SK-N-SH (cell line): Measurements from ENCODE around the gene CYSTM1. TPM values are rescaled to one million over a fixed set of nuclear protein-coding genes. Genes with fewer than 3 reads are reported as not detected.

Experiments used
- CTCF ChIA-PET: fragments of 300-600, 350-600 bp; formaldehyde crosslinking; extraction: SDS; loops from one replicate; lab custom pipeline; 2021; lab: Yijun Ruan, JAX
- POLR2A ChIA-PET: fragments of 350-600 bp; sonication (Branson Sonifier 250); formaldehyde crosslinking; extraction: SDS; loops from one replicate; lab custom pipeline; 2020; ENCODE audit warnings: antibody characterized with exemption, inconsistent platforms; lab: Yijun Ruan, JAX
- DNase-seq: peaks from one replicate; pipeline ENCODE4 v3.0.0; 2012
- H2AFZ ChIP-seq: fragments of 200-600 bp; sonication (generic); 2 replicates; pipeline ENCODE4 v1.8.1; 2016; ENCODE audit warnings: antibody characterized with exemption, mild to moderate bottlenecking, low read depth
- H3F3A ChIP-seq: fragments of 200-600 bp; sonication (generic); replicated peaks from 2 replicates; pipeline ENCODE3; 2016; ENCODE audit warnings: antibody characterized with exemption, mild to moderate bottlenecking; ENCODE audit not compliant: insufficient read depth
- H3K27ac ChIP-seq, 2 experiments: fragments of 200-500 bp in 1 of 2; fragments of 200-600 bp in 1 of 2; sonication (Bioruptor generic) in 1 of 2; sonication (generic), shearing (Covaris generic) in 1 of 2; 2 replicates each; pipeline versions ENCODE4 v1.5.1 to v1.6.1; 2014 to 2016; ENCODE audit warnings: low read depth in 2 of 2, inconsistent platforms in 1 of 2, low read length in 1 of 2, mild to moderate bottlenecking in 1 of 2, mixed read lengths in 1 of 2
- H3K27me3 ChIP-seq: fragments of 200-600 bp; sonication (generic), shearing (Covaris generic); 2 replicates; pipeline ENCODE4 v1.6.1; 2016; ENCODE audit warnings: mixed run types; ENCODE audit not compliant: insufficient read depth
- H3K36me3 ChIP-seq, 2 experiments: fragments of 200-500 bp in 1 of 2; fragments of 200-600 bp in 1 of 2; sonication (Bioruptor generic) in 1 of 2; sonication (generic) in 1 of 2; replicated peaks in 1 of 2; 2 replicates each; pipeline versions ENCODE3 to v1.5.1; 2014 to 2016; ENCODE audit warnings: low read length in 1 of 2, mild to moderate bottlenecking in 1 of 2; ENCODE audit not compliant: insufficient read depth in 2 of 2, control insufficient read depth in 1 of 2
- H3K4me1 ChIP-seq, 2 experiments: fragments of 200-500 bp in 1 of 2; fragments of 200-600 bp in 1 of 2; sonication (Bioruptor generic) in 1 of 2; sonication (generic), shearing (Covaris generic) in 1 of 2; 2 replicates each; pipeline versions ENCODE4 v1.5.1 to v1.6.1; 2014 to 2016; ENCODE audit warnings: low read depth in 1 of 2, low read length in 1 of 2, mixed run types in 1 of 2; ENCODE audit not compliant: insufficient read depth in 2 of 2, control insufficient read depth in 1 of 2
- H3K4me2 ChIP-seq: fragments of 200-600 bp; sonication (generic), shearing (Covaris generic); 2 replicates; pipeline ENCODE4 v1.6.1; 2017; ENCODE audit warnings: mixed run types
- H3K4me3 ChIP-seq, 2 experiments: fragments of 200-500 bp in 1 of 2; fragments of 200-600 bp in 1 of 2; sonication (Bioruptor generic) in 1 of 2; sonication (generic), shearing (Covaris generic) in 1 of 2; 2 replicates each; pipeline versions ENCODE4 v1.5.1 to v1.8.1; 2014 to 2016; ENCODE audit warnings: low read depth in 2 of 2, inconsistent platforms in 1 of 2, low read length in 1 of 2, mild to moderate bottlenecking in 1 of 2, mixed read lengths in 1 of 2, moderate library complexity in 1 of 2
- H3K79me2 ChIP-seq: fragments of 200-600 bp; sonication (generic); 2 replicates; pipeline ENCODE4 v1.8.1; 2017; ENCODE audit warnings: mild to moderate bottlenecking; ENCODE audit not compliant: insufficient read depth
- H3K9ac ChIP-seq: fragments of 200-600 bp; sonication (generic); 2 replicates; pipeline ENCODE4 v1.6.1; 2017; ENCODE audit warnings: mixed run types
- H3K9me2 ChIP-seq: fragments of 200-600 bp; sonication (generic); 2 replicates; pipeline ENCODE4 v1.6.1; 2017; ENCODE audit warnings: mixed run types
- H3K9me3 ChIP-seq: fragments of 200-600 bp; sonication (generic); 2 replicates; pipeline ENCODE4 v1.6.1; 2017; ENCODE audit warnings: mixed run types, mild to moderate bottlenecking, moderate library complexity
- H4K20me1 ChIP-seq: fragments of 200-600 bp; sonication (generic); 2 replicates; pipeline ENCODE4 v1.6.1; 2017; ENCODE audit warnings: mild to moderate bottlenecking, mixed run types; ENCODE audit not compliant: insufficient read depth
- ELF1 ChIP-seq: IDR thresholded peaks from 2 replicates; pipeline ENCODE4 v1.4.0; 2012
- EZH2phosphoT487 ChIP-seq: fragments of 200-600 bp; sonication (generic); IDR thresholded peaks from 2 replicates; pipeline ENCODE4 v1.6.1; 2017; ENCODE audit warnings: low read depth, mixed run types, mild to moderate bottlenecking, antibody characterized with exemption, moderate library complexity, borderline replicate concordance
- FOSL2 ChIP-seq: IDR thresholded peaks from 2 replicates; pipeline ENCODE4 v1.4.0; 2012; ENCODE audit warnings: low read depth, mild to moderate bottlenecking, moderate library complexity, borderline replicate concordance
- FOXJ3 ChIP-seq: sonication (generic); formaldehyde crosslinking; IDR thresholded peaks from 2 replicates; pipeline ENCODE4 v1.5.1; 2020; ENCODE audit warnings: mild to moderate bottlenecking, missing genetic modification reagents
- FOXM1 ChIP-seq: IDR thresholded peaks from 2 replicates; pipeline ENCODE4 v1.4.0; 2012; ENCODE audit warnings: low read depth, mild to moderate bottlenecking
- GATA2 ChIP-seq: sonication (generic); formaldehyde crosslinking; IDR thresholded peaks from 2 replicates; pipeline ENCODE4 v1.5.0; 2020; ENCODE audit warnings: mild to moderate bottlenecking, missing genetic modification reagents
- MAX ChIP-seq: IDR thresholded peaks from 2 replicates; pipeline ENCODE4 v1.4.0; 2012; ENCODE audit warnings: low read depth
- MEF2A ChIP-seq: IDR thresholded peaks from 2 replicates; pipeline ENCODE4 v1.4.0; 2012; ENCODE audit warnings: low read depth, borderline replicate concordance
- MXI1 ChIP-seq: IDR thresholded peaks from 2 replicates; pipeline ENCODE4 v1.6.1; 2012; ENCODE audit warnings: mild to moderate bottlenecking, low read depth, low read length, improper control_type of control experiment
- NRF1 ChIP-seq: IDR thresholded peaks from 2 replicates; pipeline ENCODE4 v1.6.1; 2012; ENCODE audit warnings: low read depth, mild to moderate bottlenecking, low read length
- RFX5 ChIP-seq: IDR thresholded peaks from 2 replicates; pipeline ENCODE4 v1.6.1; 2012; ENCODE audit warnings: mild to moderate bottlenecking, improper control_type of control experiment, low read length
- RXRA ChIP-seq: IDR thresholded peaks from 2 replicates; pipeline ENCODE4 v1.4.0; 2012; ENCODE audit warnings: low read depth, mild to moderate bottlenecking, borderline replicate concordance
- SIN3A ChIP-seq: IDR thresholded peaks from 2 replicates; pipeline ENCODE4 v1.6.1; 2012; ENCODE audit warnings: low read depth, mild to moderate bottlenecking, low read length, moderate library complexity, borderline replicate concordance
- SMC3 ChIP-seq: IDR thresholded peaks from 2 replicates; pipeline ENCODE4 v1.6.1; 2012; ENCODE audit warnings: low read depth, low read length, improper control_type of control experiment
- TAF1 ChIP-seq: IDR thresholded peaks from 2 replicates; pipeline ENCODE4 v1.6.1; 2012; ENCODE audit warnings: low read depth, mild to moderate bottlenecking, low read length, moderate library complexity, borderline replicate concordance
- TCF12 ChIP-seq: IDR thresholded peaks from 2 replicates; pipeline ENCODE4 v1.4.0; 2012
- YY1 ChIP-seq: IDR thresholded peaks from 2 replicates; pipeline ENCODE4 v1.4.0; 2012; ENCODE audit warnings: low read depth, mild to moderate bottlenecking
- WGBS: methylation state at CpG from one replicate; pipeline ENCODE4 v1.1.6; 2017; ENCODE audit warnings: low lambda C conversion rate; 5-methylcytosine and 5-hydroxymethylcytosine counted together
- polyA plus RNA-seq, 3 experiments: library from polyadenylated mRNA; depleted of rRNA; stranded (reverse); fragments of >200 nt; gene quantifications; 2 replicates each; pipeline ENCODE4 v1.2.3, GENCODE V29; 2012
- TF ChIP-seq, protein P1 (sequence below): IDR thresholded peaks from 2 replicates; pipeline ENCODE4; 2012
- TF ChIP-seq, protein P2 (sequence below): IDR thresholded peaks from 2 replicates; pipeline ENCODE4 v1.4.0; 2012; ENCODE audit warnings: low read depth, borderline replicate concordance
- TF ChIP-seq, protein P3 (sequence below): fragments of 200-600 bp; sonication (generic); IDR thresholded peaks from 2 replicates; pipeline ENCODE4 v1.6.1; 2017; ENCODE audit warnings: antibody characterized with exemption, mild to moderate bottlenecking, moderate library complexity

CYSTM1 gene
- polyA plus RNA-seq, 1 of the 3 experiments (the other 2 are of a cell fraction): 27.1 TPM

- no peak for DNase-seq
- Histone ChIP-seq H3K4me2 (no peak overlapping the region), H3K9me3 (no peaks in the 10 kb centered on the region), H4K20me1 (no peaks in the 10 kb centered on the region), H3K36me3 (no peaks in the 10 kb centered on the region), H3K27me3 (no peaks in the 10 kb centered on the region), H3K27ac (no peak overlapping the region), H3K9me2 (no peaks in the 10 kb centered on the region), H3K79me2 (peaks cover 7% of the 10 kb centered on the region; the same call in 1 of the 2 replicates), H2AFZ (no peak overlapping the region), H3F3A (peaks cover 8% of the 10 kb centered on the region), H3K4me1 (peaks cover 0 to 15% of the 10 kb centered on the region in 2 experiments; a peak in 2 of 4 replicates), H3K4me3 (no peak overlapping the region), H3K9ac (no peak overlapping the region)
- ChIA-PET CTCF (interaction anchor here (1.0 to 5.7 kb wide), 5 partner anchors 11 to 58 kb away, joined by 3 to 63 read pairs (median 5); no protein-coding TSS in a partner anchor), POLR2A (interaction anchor here (0.5 kb wide), 1 partner anchor 37 kb away, joined by 6 read pairs; no protein-coding TSS in a partner anchor)
- 91% methylated on average over 4 of the region's 4 CpGs for WGBS
- no peak for TF ChIP-seq ELF1
- no peak for TF ChIP-seq MXI1
- no peak for TF ChIP-seq FOXJ3 (CRISPR knock-in tag)
- no peak for TF ChIP-seq TAF1
- TF ChIP-seq, protein P1, sequence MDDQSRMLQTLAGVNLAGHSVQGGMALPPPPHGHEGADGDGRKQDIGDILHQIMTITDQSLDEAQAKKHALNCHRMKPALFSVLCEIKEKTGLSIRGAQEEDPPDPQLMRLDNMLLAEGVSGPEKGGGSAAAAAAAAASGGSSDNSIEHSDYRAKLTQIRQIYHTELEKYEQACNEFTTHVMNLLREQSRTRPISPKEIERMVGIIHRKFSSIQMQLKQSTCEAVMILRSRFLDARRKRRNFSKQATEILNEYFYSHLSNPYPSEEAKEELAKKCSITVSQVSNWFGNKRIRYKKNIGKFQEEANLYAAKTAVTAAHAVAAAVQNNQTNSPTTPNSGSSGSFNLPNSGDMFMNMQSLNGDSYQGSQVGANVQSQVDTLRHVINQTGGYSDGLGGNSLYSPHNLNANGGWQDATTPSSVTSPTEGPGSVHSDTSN: no peak
Observed at GRCh38 chr5:140133514-140134167, 41.3 kb upstream of the CYSTM1 start.

- no peak for DNase-seq
- Histone ChIP-seq H3K79me2 (peaks cover 7% of the 10 kb centered on the region; the same call in 1 of the 2 replicates), H3K4me3 (no peak overlapping the region), H3F3A (peaks cover 8% of the 10 kb centered on the region), H4K20me1 (no peaks in the 10 kb centered on the region), H3K36me3 (no peaks in the 10 kb centered on the region), H3K4me2 (no peak overlapping the region), H3K9me2 (no peaks in the 10 kb centered on the region), H2AFZ (no peak overlapping the region), H3K4me1 (peaks cover 0 to 15% of the 10 kb centered on the region in 2 experiments; a peak in 2 of 4 replicates), H3K27ac (no peak overlapping the region), H3K9ac (no peak overlapping the region), H3K9me3 (no peaks in the 10 kb centered on the region), H3K27me3 (no peaks in the 10 kb centered on the region)
- CTCF ChIA-PET: interaction anchor here (0.8 to 5.7 kb wide), 6 partner anchors 11 to 25 kb away, joined by 3 to 63 read pairs (median 4); no protein-coding TSS in a partner anchor
- WGBS: 93% methylated on average over 2 of the region's 2 CpGs
- POLR2A ChIA-PET: interaction anchor here (0.5 kb wide), 1 partner anchor 38 kb away, joined by 6 read pairs; no protein-coding TSS in a partner anchor
- TF ChIP-seq EZH2phosphoT487 (no peak), YY1 (no peak), TCF12 (no peak), MAX (no peak), GATA2 (CRISPR knock-in tag) (no peak), FOSL2 (no peak), NRF1 (no peak), ELF1 (no peak), SIN3A (no peak), RFX5 (no peak), RXRA (no peak), FOXM1 (no peak), SMC3 (no peak), MEF2A (no peak)
- TF ChIP-seq, protein P2, sequence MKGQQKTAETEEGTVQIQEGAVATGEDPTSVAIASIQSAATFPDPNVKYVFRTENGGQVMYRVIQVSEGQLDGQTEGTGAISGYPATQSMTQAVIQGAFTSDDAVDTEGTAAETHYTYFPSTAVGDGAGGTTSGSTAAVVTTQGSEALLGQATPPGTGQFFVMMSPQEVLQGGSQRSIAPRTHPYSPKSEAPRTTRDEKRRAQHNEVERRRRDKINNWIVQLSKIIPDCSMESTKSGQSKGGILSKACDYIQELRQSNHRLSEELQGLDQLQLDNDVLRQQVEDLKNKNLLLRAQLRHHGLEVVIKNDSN: no peak
- TF ChIP-seq, protein P3, sequence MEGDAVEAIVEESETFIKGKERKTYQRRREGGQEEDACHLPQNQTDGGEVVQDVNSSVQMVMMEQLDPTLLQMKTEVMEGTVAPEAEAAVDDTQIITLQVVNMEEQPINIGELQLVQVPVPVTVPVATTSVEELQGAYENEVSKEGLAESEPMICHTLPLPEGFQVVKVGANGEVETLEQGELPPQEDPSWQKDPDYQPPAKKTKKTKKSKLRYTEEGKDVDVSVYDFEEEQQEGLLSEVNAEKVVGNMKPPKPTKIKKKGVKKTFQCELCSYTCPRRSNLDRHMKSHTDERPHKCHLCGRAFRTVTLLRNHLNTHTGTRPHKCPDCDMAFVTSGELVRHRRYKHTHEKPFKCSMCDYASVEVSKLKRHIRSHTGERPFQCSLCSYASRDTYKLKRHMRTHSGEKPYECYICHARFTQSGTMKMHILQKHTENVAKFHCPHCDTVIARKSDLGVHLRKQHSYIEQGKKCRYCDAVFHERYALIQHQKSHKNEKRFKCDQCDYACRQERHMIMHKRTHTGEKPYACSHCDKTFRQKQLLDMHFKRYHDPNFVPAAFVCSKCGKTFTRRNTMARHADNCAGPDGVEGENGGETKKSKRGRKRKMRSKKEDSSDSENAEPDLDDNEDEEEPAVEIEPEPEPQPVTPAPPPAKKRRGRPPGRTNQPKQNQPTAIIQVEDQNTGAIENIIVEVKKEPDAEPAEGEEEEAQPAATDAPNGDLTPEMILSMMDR: no peak
Observed at GRCh38 chr5:140134277-140134935, 40.6 kb upstream of the CYSTM1 start.
